HepG2 (cell line): Measurements from ENCODE around the gene TK2. TPM values are rescaled to one million over a fixed set of nuclear protein-coding genes. Genes with fewer than 3 reads are reported as not detected.
A peak's percentile ranks its signal among the peaks of the same experiment; 100 is the strongest.

Source experiments
- ELF3 ChIP-seq: IDR thresholded peaks from 2 replicates; pipeline ENCODE4 v1.6.1; 2016; ENCODE audit warnings: missing genetic modification reagents, missing compliant biosample characterization
- NFIB ChIP-seq: sonication (generic); formaldehyde crosslinking; IDR thresholded peaks from 2 replicates; pipeline ENCODE4 v1.9.0; 2021; ENCODE audit warnings: missing genetic modification reagents, mild to moderate bottlenecking, borderline replicate concordance
- NRL ChIP-seq: sonication (generic); formaldehyde crosslinking; IDR thresholded peaks from 2 replicates; pipeline ENCODE4 v1.5.0; 2020; ENCODE audit warnings: missing genetic modification reagents, mild to moderate bottlenecking, moderate library complexity, borderline replicate concordance
- PHF8 ChIP-seq: sonication (generic); formaldehyde crosslinking; IDR thresholded peaks from 2 replicates; pipeline ENCODE4 v1.5.0; 2020; ENCODE audit warnings: missing genetic modification reagents
- REXO4 ChIP-seq: sonication (generic); formaldehyde crosslinking; IDR thresholded peaks from 2 replicates; pipeline ENCODE4 v1.8.0; 2022; ENCODE audit warnings: missing genetic modification reagents, mild to moderate bottlenecking, borderline replicate concordance
- SIN3A ChIP-seq: IDR thresholded peaks from 2 replicates; pipeline ENCODE4 v1.6.1; 2011; ENCODE audit warnings: low read depth, mild to moderate bottlenecking, control low read depth, low read length, borderline replicate concordance
- TARDBP ChIP-seq: sonication (generic); formaldehyde crosslinking; IDR thresholded peaks from 2 replicates; pipeline ENCODE4 v1.8.0; 2022; ENCODE audit warnings: mild to moderate bottlenecking, missing genetic modification reagents
- THAP11 ChIP-seq: IDR thresholded peaks from 2 replicates; pipeline ENCODE4 v1.6.1; 2016; ENCODE audit warnings: missing biosample characterization, missing genetic modification reagents
- TSC22D2 ChIP-seq: sonication (generic); formaldehyde crosslinking; IDR thresholded peaks from 2 replicates; pipeline ENCODE4 v1.5.1; 2020; ENCODE audit warnings: missing genetic modification reagents, mild to moderate bottlenecking, borderline replicate concordance
- ZBTB38 ChIP-seq: sonication (generic); formaldehyde crosslinking; IDR thresholded peaks from 2 replicates; pipeline ENCODE4 v1.5.1; 2020; ENCODE audit warnings: mild to moderate bottlenecking, missing genetic modification reagents
- ZFP37 ChIP-seq: sonication (generic); formaldehyde crosslinking; IDR thresholded peaks from 2 replicates; pipeline ENCODE4 v1.4.0; 2020; ENCODE audit warnings: missing genetic modification reagents, borderline replicate concordance
- ZKSCAN8 ChIP-seq: IDR thresholded peaks from 2 replicates; pipeline ENCODE4 v1.6.1; 2016; ENCODE audit warnings: borderline replicate concordance, missing genetic modification reagents, missing compliant biosample characterization
- ZNF30 ChIP-seq: sonication (generic); formaldehyde crosslinking; IDR thresholded peaks from 2 replicates; pipeline ENCODE4 v1.5.0; 2020; ENCODE audit warnings: mild to moderate bottlenecking, missing genetic modification reagents
- ZNF75D ChIP-seq: sonication (generic); formaldehyde crosslinking; IDR thresholded peaks from 2 replicates; pipeline ENCODE4 v1.8.1; 2023; ENCODE audit warnings: missing genetic modification reagents, mild to moderate bottlenecking, borderline replicate concordance
- ZNF768 ChIP-seq: sonication (generic); formaldehyde crosslinking; IDR thresholded peaks from 2 replicates; pipeline ENCODE4 v1.4.0; 2020; ENCODE audit warnings: missing genetic modification reagents
- polyA plus RNA-seq, 8 experiments: library from polyadenylated mRNA; depleted of rRNA in 3 of 8; stranded (reverse) in 7 of 8; unstranded in 1 of 8; fragments of >200 nt; fragmentation: Illumina TruSeq in 4 of 8; extraction: Trizol in 4 of 8; gene quantifications; 2 replicates each; pipeline versions ENCODE4 v1.2.1 to v1.2.3, GENCODE V29; 2011 to 2016; ENCODE audit warnings: low read depth in 4 of 8, missing spikeins in 1 of 8, mixed read lengths in 1 of 8; ENCODE audit not compliant: insufficient read depth in 1 of 8
- total RNA-seq, 5 experiments: library from RNA; depleted of rRNA; stranded (reverse); fragments of >200 nt; fragmentation: Illumina TruSeq; extraction: Trizol; gene quantifications; 2 replicates each; pipeline ENCODE4 v1.2.3, GENCODE V29; 2016; ENCODE audit warnings: low read depth in 1 of 5
- TF ChIP-seq, protein P1 (sequence below): sonication (generic); formaldehyde crosslinking; conservative IDR thresholded peaks from 2 replicates; pipeline ENCODE4 v1.8.0; 2022; ENCODE audit warnings: low read depth, missing genetic modification reagents
- TF ChIP-seq, protein P2 (sequence below): sonication (generic); formaldehyde crosslinking; IDR thresholded peaks from 2 replicates; pipeline ENCODE4 v1.4.0; 2020; ENCODE audit warnings: mild to moderate bottlenecking, missing genetic modification reagents, borderline replicate concordance

The TK2 gene
- total and polyA plus RNA-seq, 2 of the 13 experiments (the other 11 are each of a cell fraction or from before 2014, with no cell fraction given): 18.7 to 21.0 TPM

DNA sequence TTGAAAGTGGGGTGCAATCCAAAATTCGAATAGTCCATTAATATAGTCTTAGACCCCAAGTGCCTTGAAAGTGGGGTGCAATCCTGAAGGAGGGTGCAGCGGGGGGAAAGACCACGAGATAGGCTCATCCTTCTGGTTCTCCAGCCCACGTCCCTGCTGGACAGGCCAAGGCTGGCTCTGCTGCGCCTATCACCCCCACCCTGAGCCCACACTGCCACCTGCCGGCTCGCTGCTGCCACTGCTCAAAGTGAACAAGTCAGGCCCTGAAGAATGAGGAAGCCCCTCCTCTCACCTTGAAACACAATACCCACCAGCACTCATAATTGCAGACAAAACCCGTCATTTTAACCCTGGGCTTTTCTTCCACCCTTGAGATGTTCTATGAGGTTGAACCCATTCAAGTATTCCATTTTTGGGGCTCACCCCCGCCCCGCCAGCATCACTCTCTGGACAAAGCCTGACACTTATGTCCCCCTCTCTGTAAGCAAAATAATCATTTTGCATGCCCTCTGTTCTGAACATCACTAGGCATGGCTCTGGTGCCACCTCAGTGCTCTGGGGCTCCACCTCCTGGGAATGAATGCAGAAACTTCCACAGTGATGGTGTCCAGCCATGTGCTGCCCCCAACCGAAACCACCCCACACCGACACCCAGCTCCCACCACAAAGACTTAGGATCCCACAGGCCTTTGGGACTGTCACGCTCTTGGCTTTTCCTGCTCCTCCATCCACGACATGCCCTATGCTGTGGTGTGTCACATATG lies 66.1 kb downstream of the TK2 start (continued):
- TF ChIP-seq ELF3 (CRISPR knock-in tag): peak; percentile 62; the same call in 1 of the 2 replicates
- 0 out of 2 replicates have a peak, but pooled peaks have one; percentile 30 for TF ChIP-seq NRL (CRISPR knock-in tag)
- TF ChIP-seq THAP11 (CRISPR knock-in tag): peak; percentile 49
- no peak for TF ChIP-seq ZFP37 (CRISPR knock-in tag)
- TF ChIP-seq, protein P1, sequence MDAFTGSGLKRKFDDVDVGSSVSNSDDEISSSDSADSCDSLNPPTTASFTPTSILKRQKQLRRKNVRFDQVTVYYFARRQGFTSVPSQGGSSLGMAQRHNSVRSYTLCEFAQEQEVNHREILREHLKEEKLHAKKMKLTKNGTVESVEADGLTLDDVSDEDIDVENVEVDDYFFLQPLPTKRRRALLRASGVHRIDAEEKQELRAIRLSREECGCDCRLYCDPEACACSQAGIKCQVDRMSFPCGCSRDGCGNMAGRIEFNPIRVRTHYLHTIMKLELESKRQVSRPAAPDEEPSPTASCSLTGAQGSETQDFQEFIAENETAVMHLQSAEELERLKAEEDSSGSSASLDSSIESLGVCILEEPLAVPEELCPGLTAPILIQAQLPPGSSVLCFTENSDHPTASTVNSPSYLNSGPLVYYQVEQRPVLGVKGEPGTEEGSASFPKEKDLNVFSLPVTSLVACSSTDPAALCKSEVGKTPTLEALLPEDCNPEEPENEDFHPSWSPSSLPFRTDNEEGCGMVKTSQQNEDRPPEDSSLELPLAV: no peak
- TF ChIP-seq TSC22D2 (CRISPR knock-in tag): 0 out of 2 replicates have a peak, but pooled peaks have one; percentile 36
- no peak for TF ChIP-seq ZNF30 (CRISPR knock-in tag)
- no peak for TF ChIP-seq NFIB (CRISPR knock-in tag)
- 0 out of 2 replicates have a peak, but pooled peaks have one; percentile 25 for TF ChIP-seq TARDBP
- 0 out of 2 replicates have a peak, but pooled peaks have one; percentile 36 for TF ChIP-seq PHF8 (CRISPR knock-in tag)
- TF ChIP-seq SIN3A: no peak
- TF ChIP-seq ZNF75D (CRISPR knock-in tag): no peak
- TF ChIP-seq REXO4 (CRISPR knock-in tag): no peak
- TF ChIP-seq ZKSCAN8: 0 out of 2 replicates have a peak, but pooled peaks have one; percentile 34
- peak; percentile 46; the same call in 1 of the 2 replicates for TF ChIP-seq ZNF768 (CRISPR knock-in tag)
- TF ChIP-seq, protein P2, sequence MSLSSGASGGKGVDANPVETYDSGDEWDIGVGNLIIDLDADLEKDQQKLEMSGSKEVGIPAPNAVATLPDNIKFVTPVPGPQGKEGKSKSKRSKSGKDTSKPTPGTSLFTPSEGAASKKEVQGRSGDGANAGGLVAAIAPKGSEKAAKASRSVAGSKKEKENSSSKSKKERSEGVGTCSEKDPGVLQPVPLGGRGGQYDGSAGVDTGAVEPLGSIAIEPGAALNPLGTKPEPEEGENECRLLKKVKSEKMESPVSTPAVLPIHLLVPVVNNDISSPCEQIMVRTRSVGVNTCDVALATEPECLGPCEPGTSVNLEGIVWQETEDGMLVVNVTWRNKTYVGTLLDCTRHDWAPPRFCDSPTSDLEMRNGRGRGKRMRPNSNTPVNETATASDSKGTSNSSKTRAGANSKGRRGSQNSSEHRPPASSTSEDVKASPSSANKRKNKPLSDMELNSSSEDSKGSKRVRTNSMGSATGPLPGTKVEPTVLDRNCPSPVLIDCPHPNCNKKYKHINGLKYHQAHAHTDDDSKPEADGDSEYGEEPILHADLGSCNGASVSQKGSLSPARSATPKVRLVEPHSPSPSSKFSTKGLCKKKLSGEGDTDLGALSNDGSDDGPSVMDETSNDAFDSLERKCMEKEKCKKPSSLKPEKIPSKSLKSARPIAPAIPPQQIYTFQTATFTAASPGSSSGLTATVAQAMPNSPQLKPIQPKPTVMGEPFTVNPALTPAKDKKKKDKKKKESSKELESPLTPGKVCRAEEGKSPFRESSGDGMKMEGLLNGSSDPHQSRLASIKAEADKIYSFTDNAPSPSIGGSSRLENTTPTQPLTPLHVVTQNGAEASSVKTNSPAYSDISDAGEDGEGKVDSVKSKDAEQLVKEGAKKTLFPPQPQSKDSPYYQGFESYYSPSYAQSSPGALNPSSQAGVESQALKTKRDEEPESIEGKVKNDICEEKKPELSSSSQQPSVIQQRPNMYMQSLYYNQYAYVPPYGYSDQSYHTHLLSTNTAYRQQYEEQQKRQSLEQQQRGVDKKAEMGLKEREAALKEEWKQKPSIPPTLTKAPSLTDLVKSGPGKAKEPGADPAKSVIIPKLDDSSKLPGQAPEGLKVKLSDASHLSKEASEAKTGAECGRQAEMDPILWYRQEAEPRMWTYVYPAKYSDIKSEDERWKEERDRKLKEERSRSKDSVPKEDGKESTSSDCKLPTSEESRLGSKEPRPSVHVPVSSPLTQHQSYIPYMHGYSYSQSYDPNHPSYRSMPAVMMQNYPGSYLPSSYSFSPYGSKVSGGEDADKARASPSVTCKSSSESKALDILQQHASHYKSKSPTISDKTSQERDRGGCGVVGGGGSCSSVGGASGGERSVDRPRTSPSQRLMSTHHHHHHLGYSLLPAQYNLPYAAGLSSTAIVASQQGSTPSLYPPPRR (CRISPR knock-in tag): no peak
- 0 out of 2 replicates have a peak, but pooled peaks have one; percentile 32 for TF ChIP-seq ZBTB38
